Thoracic aorta (tissue), 2 donors: ENCODE measurements around the gene SLC16A5. TPM values are rescaled to one million over a fixed set of nuclear protein-coding genes. Genes with fewer than 3 reads are reported as not detected.
"Not testable (repeated sequence)": the region's sequence is repeated elsewhere in the genome, so short reads cannot be mapped to it uniquely, and the experiment has no call there.

Experiments used
- ATAC-seq: fragments of 150-250 bp; one replicate; pipeline ENCODE4 v1.8.0; 2017; ENCODE audit warnings: low read depth; ENCODE audit not compliant: insufficient number of reproducible peaks, low FRiP score
- DNase-seq: peaks from one replicate; pipeline ENCODE4 v3.0.0-alpha.2; 2020; ENCODE audit warnings: low spot score
- H3K27ac ChIP-seq, 2 donors: fragments of 200-600 bp; sonication (generic); 1 replicate in 1 of 2; 2 replicates in 1 of 2; pipeline ENCODE4 v1.5.1; 2016; ENCODE audit warnings: mild to moderate bottlenecking in 2 of 2, moderate library complexity in 2 of 2
- H3K27me3 ChIP-seq: fragments of 200-600 bp; sonication (generic); replicated peaks from 2 replicates; pipeline ENCODE4 v1.6.0; 2016; ENCODE audit warnings: mild to moderate bottlenecking; ENCODE audit not compliant: insufficient read depth
- H3K36me3 ChIP-seq: fragments of 200-600 bp; sonication (generic); one replicate; pipeline ENCODE4 v1.5.1; 2016
- H3K4me1 ChIP-seq, 2 donors: fragments of 200-600 bp; sonication (generic); 1 replicate in 1 of 2; 2 replicates in 1 of 2; pipeline versions ENCODE4 v1.5.1 to v1.6.0; 2016; ENCODE audit warnings: low read depth in 2 of 2, mild to moderate bottlenecking in 1 of 2; ENCODE audit not compliant: control insufficient read depth in 1 of 2
- H3K4me3 ChIP-seq: fragments of 200-600 bp; sonication (generic); 2 replicates; pipeline ENCODE4 v1.5.1; 2016; ENCODE audit warnings: mild to moderate bottlenecking
- H3K9me3 ChIP-seq: fragments of 200-600 bp; sonication (generic); 2 replicates; pipeline ENCODE4 v1.5.1; 2016
- CTCF ChIP-seq: fragments of 200-600 bp; sonication (generic); IDR thresholded peaks from one replicate; pipeline ENCODE4 v1.5.1; 2019; ENCODE audit warnings: antibody characterized with exemption
- total RNA-seq, 2 donors: library from RNA; depleted of rRNA; stranded (reverse); fragments of >200 nt; gene quantifications; one replicate each; pipeline versions ENCODE4 v1.1.0 to v1.2.3, GENCODE V29; 2016

Gene SLC16A5
- total RNA-seq, 2 donors from 2014 or later = 9.2 to 10.0 TPM

GRCh38 chr17:75064867-75065561, 22.7 kb upstream of the SLC16A5 start:
- ATAC-seq = no peak
- Histone ChIP-seq H3K4me1 (no peaks in the 10 kb centered on the region), H3K27ac (no peak overlapping the region), H3K36me3 (peaks cover 56% of the 10 kb centered on the region), H3K9me3 (no peaks in the 10 kb centered on the region), H3K4me3 (no peak overlapping the region), H3K27me3 (no peaks in the 10 kb centered on the region)
- DNase-seq = no peak
- no peak for TF ChIP-seq CTCF

- Histone ChIP-seq H3K4me3 (no peak overlapping the region), H3K27ac (no peak overlapping the region), H3K36me3 (peaks cover 50% of the 10 kb centered on the region), H3K27me3 (no peaks in the 10 kb centered on the region), H3K9me3 (no peaks in the 10 kb centered on the region), H3K4me1 (no peaks in the 10 kb centered on the region)
- DNase-seq (no peak), ATAC-seq (no peak)
- TF ChIP-seq CTCF = no peak
Measured at GRCh38 chr17:75065562-75066151, 22.1 kb upstream of the SLC16A5 start.

GRCh38 chr17:75067856-75068255, 19.9 kb upstream of the SLC16A5 start:
- Histone ChIP-seq H3K4me1 (no peaks in the 10 kb centered on the region), H3K27me3 (no peaks in the 10 kb centered on the region), H3K27ac (no peak overlapping the region), H3K4me3 (no peak overlapping the region), H3K9me3 (no peaks in the 10 kb centered on the region), H3K36me3 (peaks cover 28% of the 10 kb centered on the region)
- DNase-seq (no peak), ATAC-seq (no peak)
- TF ChIP-seq CTCF = no peak

- no peak overlapping the region for H3K4me3 ChIP-seq
- TF ChIP-seq CTCF = no peak
- ATAC-seq (no peak), DNase-seq (no peak)
- no peaks in the 10 kb centered on the region for H3K9me3 ChIP-seq
- H3K36me3 ChIP-seq = peaks cover 19% of the 10 kb centered on the region
- H3K4me1 ChIP-seq = no peaks in the 10 kb centered on the region
- H3K27ac ChIP-seq = no peak overlapping the region
- H3K27me3 ChIP-seq = no peaks in the 10 kb centered on the region
Measured at GRCh38 chr17:75068750-75069149, 19.0 kb upstream of the SLC16A5 start.

DNA sequence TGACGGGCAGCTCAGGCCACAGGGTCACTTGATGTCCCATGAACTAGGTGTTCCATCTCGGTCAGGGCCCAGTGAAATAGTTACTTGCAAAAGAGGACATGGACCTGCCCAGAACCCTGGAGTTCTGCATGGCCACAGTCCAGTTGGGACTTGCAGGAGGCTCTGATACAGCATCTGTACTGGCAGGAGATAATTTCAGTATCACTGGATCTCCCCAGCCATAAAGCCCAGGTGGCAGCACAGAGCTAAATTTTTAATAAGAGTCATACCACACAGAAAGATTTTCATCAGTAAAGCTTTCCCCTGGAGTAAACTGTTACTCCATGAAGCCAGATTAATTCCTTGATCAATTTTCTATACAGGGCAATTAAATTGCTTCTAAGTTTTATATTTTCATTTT, 18.0 kb upstream of the SLC16A5 start:
- ATAC-seq (no peak), DNase-seq (no peak)
- Histone ChIP-seq H3K27ac (no peak overlapping the region), H3K4me3 (no peak overlapping the region), H3K4me1 (no peaks in the 10 kb centered on the region), H3K27me3 (no peaks in the 10 kb centered on the region), H3K9me3 (no peaks in the 10 kb centered on the region), H3K36me3 (peaks cover 9% of the 10 kb centered on the region)
- TF ChIP-seq CTCF = no peak

DNA sequence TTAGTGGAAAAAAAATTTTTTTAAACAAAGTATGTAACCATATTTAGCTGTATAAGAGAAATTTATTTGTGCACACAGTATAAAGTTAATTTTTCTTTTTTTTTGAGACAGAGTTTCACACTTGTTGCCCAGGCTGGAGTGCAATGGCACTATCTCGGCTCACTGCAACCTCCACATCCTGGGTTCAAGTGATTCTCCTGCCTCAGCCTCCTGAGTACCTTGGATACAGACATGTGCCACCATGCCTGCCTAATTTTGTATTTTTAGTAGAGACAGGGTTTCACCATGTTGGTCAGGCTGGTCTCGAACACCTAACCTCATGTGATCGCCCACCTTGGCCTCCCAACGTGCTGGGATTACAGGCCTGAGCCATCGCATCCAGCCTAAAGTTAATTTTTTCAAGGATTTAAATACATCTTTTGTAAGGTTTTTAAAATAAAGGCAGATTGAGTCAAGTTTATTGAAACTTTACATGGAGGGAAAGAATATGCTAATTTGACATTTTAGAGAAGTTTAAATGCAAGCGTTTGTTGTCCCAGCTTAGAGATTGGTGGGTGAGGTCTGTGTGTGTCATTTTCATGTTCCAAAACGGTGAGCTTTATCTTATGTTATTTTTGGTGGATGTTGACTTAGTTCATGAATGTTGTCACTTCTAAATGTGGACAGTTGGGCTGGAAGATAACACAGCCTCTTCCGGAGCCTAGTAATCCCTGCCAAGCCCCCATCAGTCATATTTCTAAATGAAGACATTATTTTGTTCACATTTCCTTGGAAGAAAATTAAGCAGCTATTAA, 16.1 kb upstream of the SLC16A5 start:
- not testable (repeated sequence) for H3K36me3 ChIP-seq, H3K9me3 ChIP-seq, H3K27ac ChIP-seq, H3K27me3 ChIP-seq, H3K4me1 ChIP-seq, DNase-seq, H3K4me3 ChIP-seq, ATAC-seq

DNA sequence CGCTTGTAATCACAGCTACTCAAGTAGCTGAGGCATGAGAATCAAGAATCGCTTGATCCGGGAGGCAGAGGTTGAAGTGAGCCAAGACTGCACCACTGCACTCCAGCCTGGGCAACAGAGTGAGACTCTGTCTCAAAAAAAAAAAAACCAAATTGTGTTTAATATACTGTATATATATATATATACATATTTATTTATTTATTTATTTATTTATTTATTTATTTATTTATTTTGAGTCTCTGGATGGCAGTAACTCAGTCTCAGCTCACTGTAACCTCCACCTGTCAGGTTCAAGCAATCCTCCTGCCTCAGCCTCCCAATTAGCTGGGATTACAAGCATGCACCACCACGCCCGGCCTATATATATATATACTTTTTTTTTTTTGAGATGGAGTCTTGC, 14.8 kb upstream of the SLC16A5 start:
- not testable (repeated sequence) for H3K9me3 ChIP-seq, H3K27ac ChIP-seq, H3K4me3 ChIP-seq, H3K27me3 ChIP-seq, H3K36me3 ChIP-seq, ATAC-seq, DNase-seq, H3K4me1 ChIP-seq
